ENCODE measurements around the gene TCF7.

TCF7 gene

DNA sequence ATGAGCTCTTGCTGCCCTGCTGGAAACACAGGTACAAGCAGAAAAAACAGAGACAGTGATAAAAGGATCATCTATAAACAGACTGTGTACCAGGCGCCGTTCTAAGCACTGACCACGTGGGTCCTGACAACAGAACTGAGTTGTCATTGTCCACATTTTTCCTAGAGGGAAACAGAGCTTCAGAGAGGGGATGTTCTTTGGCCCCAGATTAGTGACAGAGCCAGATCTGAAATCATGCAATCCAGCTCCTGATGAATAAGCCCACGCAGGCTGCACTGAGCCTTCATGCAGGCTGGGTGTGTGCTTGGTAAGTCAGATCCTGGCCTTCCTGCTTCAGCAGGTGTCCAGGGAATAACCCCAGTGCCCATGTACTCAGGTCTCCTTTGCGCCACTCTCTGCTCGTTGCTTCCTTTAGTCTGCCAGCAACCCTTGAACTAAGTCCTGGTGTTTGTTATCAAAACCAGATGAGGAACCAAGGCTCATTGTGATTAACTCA, 22.8 kb upstream of the TCF7 start:
- no peak for DNase-seq

- DNase-seq, result no peak
Measured at GRCh38 chr5:134092875-134093274, 21.6 kb upstream of the TCF7 start.

DNA sequence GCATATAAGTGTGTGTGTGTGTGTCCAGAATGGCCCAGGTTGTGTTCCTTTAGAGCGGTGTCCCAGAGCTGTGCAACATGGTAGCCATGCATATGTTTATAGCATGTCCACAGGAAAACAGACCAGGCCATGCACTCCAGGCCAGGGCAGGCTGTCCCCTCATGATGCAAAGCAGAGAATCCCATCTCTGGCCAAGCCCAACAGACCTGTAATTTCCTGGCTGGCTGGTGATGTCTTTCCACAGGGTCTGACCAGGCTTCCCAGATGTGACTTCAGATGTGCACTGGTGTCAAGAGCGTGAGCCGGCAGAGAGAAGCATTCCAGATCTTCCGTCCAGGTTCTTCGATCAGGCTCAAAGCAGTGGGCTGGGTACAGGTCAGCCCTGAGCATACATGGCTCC, 21.1 kb upstream of the TCF7 start:
- no peak for DNase-seq

DNA sequence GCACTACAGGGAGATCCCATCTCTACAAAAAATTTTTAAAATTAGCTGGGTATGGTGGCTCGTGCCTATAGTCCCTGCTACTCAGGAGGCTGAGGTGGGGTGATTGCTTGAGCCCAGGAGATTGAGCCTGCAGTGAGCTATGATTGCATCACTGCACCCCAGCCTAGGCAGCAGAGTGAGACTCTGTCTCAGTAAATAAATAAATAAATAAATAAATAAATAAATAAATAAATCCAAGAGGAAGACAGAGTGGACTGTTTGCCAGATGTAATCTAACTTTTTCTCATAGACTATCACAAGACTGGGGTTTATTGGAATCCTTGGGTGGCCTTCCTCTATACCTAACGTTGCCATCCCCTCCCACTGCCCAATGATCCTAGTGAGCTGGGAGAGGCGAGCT, 19.2 kb upstream of the TCF7 start:
- no peak for DNase-seq

- no peak for DNase-seq
Measured at GRCh38 chr5:134095887-134096589, 18.4 kb upstream of the TCF7 start.

- no peak for DNase-seq
Measured at GRCh38 chr5:134097211-134097749, 17.2 kb upstream of the TCF7 start.

DNA sequence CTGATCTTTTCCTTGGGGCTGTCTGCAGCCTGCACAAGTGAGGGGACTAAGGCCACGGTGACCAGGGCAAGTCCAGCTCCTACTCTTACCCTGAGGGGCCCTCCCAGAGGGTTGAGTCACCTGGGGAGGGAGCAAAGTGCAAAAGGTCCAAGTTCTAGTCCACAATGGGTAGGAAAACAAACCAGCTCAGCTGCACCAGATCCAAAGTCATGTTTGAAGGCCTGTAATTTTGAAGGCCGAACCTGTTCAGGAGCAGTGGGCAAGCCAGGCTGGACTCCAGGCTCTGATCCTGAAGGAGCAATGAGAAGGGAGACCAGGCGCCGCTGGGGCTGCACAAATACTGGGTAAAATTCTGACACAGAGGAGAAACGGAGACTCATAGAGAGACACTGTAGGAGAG, 15.8 kb upstream of the TCF7 start:
- DNase-seq, result no peak

DNA sequence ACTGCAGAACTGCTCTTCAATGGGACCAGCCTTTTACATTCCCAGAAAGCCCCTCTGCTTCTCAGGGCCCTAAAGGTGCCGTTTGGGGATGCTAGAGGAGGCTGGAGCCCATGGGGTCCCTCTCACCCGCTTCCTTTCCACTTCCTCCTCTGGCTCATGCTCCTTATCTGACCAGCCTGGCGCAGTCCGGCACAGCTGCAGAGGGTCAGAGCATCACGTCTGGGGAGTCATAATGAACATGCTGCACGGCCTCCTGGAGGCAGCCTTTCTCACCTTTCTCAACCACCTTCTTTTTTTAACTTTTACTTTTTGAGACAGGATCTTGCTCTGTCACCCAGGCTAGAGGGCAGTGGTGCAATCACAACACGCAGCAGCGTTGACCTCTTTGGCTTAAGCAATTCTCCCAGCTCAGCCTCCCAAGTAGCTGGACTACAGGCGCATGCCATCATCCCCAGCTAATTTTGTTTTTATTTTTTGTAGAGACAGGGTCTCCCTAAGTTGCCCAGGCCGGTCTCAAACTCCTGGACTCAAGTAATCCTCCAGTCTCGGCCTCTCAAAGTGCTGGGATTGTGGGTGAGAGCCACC, 15.1 kb upstream of the TCF7 start:
- DNase-seq, result no peak

GRCh38 chr5:134099939-134100282, 14.6 kb upstream of the TCF7 start:
- DNase-seq, result no peak

DNA sequence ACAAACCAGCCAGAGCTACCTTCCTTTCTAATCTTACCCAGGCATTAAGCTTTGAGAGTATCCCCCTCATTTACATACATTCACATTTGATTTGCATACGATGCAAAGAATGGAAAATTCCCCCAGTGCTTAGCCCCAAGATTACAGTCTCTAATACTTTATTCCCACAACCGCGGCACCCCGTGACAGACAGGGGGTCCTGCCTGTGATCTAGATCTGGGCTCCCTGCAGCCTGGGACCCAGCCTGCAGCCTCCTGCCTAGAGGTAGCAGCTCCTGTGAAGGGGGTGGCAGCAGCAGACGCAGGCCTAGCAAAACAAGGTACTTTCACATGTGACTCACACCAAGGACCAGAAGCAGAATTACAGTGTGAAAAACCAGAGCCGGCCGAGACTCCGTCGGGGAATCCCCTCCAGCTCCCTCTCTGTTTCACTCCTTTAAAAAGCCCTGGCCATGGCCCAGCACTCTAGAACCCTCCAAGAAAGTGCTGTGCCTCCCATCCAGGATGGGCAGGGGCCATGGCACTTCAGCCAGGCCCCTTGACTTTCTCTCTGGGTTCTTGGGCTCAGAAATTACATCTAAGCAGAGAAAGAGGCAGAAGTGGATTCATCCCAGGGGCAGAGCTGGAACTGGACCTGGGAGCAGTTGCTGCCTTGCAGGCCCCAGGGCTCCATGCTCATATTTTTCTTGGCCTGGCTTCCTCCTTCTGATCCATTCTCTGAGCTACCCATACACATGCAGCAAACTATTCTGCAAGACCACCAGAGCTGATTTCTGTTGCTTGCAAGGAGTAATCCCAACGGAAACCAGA, 14.0 kb upstream of the TCF7 start:
- no peak for DNase-seq

DNA sequence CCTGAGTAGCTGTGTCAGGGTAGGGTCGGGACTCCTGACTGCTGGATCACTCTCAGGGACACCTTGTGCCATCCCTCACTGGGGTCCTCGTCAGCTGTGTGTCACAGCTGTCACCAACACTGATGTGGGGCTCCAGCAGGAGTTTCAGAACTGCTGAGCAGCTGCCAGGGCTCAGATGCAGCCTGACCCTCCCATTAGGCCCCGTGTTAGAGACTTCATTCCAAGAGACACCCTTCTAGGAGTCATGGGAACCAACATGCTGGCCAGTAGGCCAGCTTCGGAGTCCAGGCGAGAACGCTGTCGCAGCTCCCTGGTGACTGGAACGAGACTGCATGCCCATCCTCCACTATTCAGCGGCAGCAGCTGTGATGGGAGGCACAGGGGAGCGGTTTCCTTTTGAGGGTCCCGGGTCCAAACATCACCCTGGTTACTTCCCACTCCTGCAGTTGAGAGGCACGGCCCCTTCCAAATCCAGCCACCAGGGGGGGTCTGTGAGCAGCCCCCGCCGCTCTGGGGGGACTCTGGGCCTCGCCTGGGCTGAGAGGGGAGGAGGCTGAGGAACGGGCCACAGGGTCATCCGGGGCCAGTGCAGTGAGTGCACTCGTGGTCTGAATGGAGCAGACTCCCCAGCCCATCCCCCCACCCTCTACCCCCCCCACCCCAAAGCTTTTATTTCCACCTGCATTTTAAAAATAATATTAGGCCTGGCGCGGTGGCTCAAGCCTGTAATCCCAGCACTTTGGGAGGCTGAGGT, 12.6 kb upstream of the TCF7 start:
- DNase-seq, result no peak

DNA sequence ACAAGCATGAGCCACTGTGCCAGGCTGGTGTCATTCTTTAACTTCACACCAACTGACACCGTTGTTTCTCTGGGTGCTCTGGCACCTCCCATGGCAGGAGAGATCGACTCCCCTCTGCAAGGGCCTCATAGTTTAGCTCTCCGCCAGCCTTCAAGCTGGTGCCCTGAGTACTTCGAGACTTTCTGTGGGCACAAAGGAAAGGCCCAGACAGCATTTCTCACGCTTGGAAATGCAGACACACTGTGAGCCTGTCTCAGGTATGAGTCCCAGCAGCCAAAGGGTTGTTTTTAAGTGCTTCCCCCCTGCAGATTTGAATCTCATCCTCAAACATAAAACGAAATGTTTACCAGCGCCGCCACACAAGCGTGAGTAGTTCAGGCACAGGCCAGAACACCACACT, 11.1 kb upstream of the TCF7 start:
- no peak for DNase-seq

DNA sequence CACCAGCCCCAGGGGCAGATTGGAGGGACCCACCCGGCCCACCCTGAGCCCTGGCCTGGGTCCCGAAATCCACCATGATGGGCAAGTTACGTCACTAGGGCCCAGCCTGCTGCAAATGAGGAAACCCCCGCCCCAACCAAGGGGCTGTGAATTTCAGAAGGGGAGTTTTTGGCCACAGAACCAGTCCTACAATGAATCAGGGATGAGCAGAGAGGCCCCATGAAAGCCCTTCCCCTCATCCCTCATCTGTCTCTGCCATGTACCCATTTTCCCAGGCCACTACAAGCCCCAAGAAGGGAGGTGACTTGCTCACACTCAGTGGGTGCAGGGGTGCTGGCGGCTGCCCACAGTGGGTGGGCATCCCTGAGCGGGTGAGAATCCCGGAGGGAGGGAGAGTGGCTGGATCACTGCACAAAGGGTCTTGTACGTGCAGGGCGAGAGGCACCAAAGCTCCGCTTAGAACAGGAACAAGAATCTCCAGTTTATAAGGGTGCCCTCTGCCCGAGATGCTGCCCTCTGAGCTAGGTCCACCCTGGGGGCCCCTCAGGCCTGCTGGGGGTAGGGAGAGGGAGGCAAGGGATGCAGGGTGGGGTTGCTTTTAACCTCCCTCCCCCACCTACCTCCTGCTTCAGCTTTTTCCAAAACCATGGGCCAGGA, 10.4 kb upstream of the TCF7 start:
- no peak for DNase-seq

GRCh38 chr5:134106991-134107701, 7.3 kb upstream of the TCF7 start:
- no peak for DNase-seq

GRCh38 chr5:134107779-134108178, 6.7 kb upstream of the TCF7 start:
- no peak for DNase-seq

DNA sequence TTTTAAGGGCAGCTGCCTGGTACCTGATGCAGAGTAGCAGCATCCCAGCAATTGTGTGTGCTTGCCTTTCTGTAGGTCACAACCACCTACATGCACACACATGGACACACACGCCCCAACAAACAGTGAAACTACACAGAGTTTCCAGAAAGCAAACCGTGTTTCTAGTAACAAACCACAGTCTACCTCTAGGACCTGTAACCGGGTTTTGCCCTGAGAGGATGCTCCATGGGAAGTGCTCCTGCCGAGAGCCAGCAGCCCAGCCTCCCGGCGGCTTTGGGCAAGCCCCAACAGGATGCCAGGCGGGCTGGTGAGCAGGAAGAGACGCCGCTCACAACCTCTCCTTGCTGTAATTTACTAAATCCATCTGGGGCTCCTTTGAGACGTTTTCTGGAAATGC, 4.1 kb upstream of the TCF7 start:
- no peak for DNase-seq

DNA sequence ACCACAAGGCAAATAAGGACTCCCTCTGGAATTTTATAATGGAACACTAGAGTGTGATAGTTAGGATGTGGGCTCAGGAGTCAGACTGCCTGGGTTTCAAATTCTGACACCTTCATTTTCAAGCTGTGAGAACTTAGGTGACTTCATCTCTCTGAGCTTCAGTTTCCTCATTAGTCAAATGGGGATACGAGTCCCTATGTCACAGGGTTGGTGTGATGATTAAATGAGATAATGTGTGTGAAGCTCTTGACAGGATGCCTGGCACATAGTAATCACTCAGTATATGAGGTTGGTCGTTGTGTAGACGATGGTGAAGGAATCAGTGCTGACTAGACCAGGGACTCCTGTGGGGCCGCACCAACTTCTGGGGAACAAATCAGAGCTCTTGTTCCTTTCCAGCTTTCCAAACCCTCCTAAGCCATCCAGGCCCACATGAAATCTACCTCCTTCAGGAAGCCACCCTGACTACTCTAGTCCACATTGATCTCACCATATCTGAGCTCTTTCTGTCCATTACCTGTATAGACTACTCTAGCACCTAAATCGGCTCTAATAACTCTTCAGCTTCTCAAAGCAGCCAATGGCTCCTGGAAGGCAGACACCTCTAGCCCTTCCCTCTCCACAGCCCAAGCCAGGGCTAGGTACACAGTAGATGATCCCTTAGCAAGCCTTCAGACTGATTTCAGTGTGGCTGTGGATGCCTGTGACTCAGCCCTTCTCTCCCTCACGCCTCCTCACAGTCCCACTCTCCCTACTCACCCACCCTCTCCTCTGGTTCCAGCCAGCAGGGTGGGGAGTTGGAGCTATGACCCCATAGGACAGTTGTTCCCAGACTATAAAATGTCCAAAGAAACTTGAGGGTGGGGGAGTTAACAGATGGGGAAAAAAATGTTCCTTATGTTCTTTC, 2.5 kb upstream of the TCF7 start:
- DNase-seq, result no peak

DNA sequence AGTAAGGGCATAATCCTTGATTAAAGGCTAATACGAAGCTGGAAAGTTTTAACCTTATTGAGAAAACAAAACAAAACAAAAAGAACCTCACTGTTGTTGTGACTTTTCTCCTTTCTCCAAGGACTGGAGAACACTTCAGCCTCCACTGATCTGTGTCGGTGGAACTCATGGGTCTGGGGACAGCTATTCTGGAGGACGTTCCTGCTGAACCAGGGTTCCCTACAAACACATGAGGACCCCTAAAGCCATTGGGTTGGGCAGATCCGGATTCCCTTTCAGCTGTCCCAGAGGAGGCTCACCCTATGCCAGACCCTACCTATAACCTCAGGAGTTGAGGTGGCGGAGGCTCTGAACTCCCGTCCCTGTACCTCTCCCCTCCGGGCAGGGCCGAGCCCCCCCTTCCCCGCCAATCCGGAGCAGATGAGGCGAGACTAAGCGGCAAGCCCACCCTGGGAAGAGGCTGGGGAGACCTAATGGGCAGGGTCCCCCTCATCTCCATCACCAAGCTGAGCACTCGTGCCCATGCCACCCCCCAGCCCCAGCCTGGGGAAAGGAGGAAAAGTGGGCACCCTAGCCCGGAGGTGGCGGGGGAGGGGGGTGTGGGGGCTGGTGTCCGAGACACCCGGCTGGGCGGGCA, 1.6 kb upstream of the TCF7 start:
- no peak for DNase-seq

- DNase-seq, result no peak
Measured at GRCh38 chr5:134113363-134113889, 1.1 kb upstream of the TCF7 start.

All from SHP77 treated with DMSO at 0.1 percent for 48 hours (cell line).